ENCODE measurements around the gene AFG3L2.

Gene AFG3L2

DNA sequence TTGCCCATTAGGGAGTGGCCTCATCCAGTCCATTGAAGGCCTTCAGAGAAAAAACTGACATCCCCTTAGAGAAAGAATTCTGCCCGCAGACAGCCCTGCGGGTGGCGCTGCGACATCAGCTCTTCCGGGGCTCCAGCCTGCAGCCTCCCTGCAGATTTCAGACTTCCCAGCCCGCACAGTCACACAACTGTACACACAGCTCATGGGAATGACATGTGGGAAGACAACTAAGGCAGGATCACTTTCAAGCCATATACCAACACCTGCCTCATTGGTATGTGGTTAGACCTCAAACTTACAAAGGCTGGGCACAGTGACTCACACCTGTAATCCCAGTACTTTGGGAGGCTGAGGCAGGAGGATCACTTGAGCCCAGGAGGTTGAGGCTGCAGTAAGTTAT is 93.8 kb downstream of the AFG3L2 start:
- H3K36me3 ChIP-seq (ENCODE audit: insufficient read depth, low read length), result no peaks in the 10 kb centered on the region
- H3K27ac ChIP-seq, result no peak overlapping the region
- no peak for DNase-seq (ENCODE audit: low read depth, low spot score)
- H3K4me3 ChIP-seq, result no peak overlapping the region
- no peaks in the 10 kb centered on the region for H3K9me3 ChIP-seq (ENCODE audit: low read depth, low read length)
- TF ChIP-seq EZH2 (IDR thresholded peaks at IDR 0.05) (no peak), POLR2AphosphoS5 (IDR thresholded peaks at IDR 0.05; ENCODE audit: borderline replicate concordance, low read depth, low read length) (no peak), FOXP2 (optimal IDR thresholded peaks at IDR 0.05; ENCODE audit: control extremely low read depth, extremely low read length, insufficient read depth) (no peak)
- no peak overlapping the region for H3K9ac ChIP-seq (ENCODE audit: insufficient read length)

DNA sequence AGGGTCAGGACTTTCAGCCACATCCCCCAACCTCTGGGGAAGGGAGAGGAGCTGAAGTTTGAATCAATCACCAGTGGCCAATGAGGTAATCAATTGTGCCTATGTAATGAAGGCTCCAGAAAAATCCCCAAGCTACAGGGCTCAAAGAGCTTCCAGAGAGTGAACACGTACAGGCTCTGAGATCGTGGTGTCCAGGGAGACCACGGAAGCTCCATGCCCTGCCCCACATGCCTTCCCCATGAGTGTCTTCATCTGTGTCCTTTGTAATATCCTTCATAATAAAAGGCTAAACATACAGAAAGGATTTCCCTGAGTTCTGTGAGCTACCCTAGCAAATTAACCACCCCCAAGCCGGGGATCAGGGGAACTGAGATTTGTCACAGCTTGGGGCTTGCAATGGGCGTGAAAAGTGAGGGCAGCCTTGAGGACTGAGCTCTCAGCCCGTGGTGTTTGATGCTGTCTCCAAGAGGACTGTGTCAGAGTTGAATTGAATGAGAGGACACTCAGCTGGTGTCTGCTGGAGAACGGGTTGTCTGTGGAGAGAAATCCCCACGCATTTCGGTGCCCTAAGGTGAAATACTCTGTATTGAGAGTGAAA is 94.5 kb downstream of the AFG3L2 start:
- H3K27ac ChIP-seq, result no peak overlapping the region
- no peak for DNase-seq (ENCODE audit: low read depth, low spot score)
- TF ChIP-seq POLR2AphosphoS5 (IDR thresholded peaks at IDR 0.05; ENCODE audit: borderline replicate concordance, low read depth, low read length) (no peak), FOXP2 (optimal IDR thresholded peaks at IDR 0.05; ENCODE audit: control extremely low read depth, extremely low read length, insufficient read depth) (no peak), EZH2 (IDR thresholded peaks at IDR 0.05) (no peak)
- H3K9ac ChIP-seq (ENCODE audit: insufficient read length), result no peak overlapping the region
- no peaks in the 10 kb centered on the region for H3K9me3 ChIP-seq (ENCODE audit: low read depth, low read length)
- no peak overlapping the region for H3K4me3 ChIP-seq
- H3K36me3 ChIP-seq (ENCODE audit: insufficient read depth, low read length), result no peaks in the 10 kb centered on the region

DNA sequence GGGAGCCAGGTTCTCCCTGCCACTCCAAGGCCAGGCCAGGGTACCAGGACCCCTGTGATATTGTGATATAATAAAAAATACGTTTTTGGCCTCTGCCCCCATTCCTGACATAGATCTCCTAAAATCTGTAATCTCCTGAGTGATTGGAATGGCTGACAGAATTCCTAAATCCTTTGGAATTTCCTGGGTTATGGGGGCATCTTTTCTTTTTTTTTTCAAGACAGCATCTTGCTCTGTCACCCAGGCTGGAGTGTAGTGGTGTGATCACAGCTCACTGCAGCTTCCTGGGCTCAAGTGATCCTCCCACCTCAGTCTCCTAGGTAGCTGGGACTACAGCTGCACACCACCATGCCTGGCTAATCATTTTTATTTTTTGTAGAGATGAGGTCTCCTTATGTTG is 95.2 kb downstream of the AFG3L2 start:
- Histone ChIP-seq H3K9me3 (ENCODE audit: low read depth, low read length) (no peaks in the 10 kb centered on the region), H3K27ac (no peak overlapping the region), H3K9ac (ENCODE audit: insufficient read length) (no peak overlapping the region), H3K4me3 (no peak overlapping the region), H3K36me3 (ENCODE audit: insufficient read depth, low read length) (no peaks in the 10 kb centered on the region)
- TF ChIP-seq POLR2AphosphoS5 (IDR thresholded peaks at IDR 0.05; ENCODE audit: borderline replicate concordance, low read depth, low read length), result no peak
- no peak for TF ChIP-seq EZH2 (IDR thresholded peaks at IDR 0.05)
- no peak for TF ChIP-seq FOXP2 (optimal IDR thresholded peaks at IDR 0.05; ENCODE audit: control extremely low read depth, extremely low read length, insufficient read depth)
- no peak for DNase-seq (ENCODE audit: low read depth, low spot score)

DNA sequence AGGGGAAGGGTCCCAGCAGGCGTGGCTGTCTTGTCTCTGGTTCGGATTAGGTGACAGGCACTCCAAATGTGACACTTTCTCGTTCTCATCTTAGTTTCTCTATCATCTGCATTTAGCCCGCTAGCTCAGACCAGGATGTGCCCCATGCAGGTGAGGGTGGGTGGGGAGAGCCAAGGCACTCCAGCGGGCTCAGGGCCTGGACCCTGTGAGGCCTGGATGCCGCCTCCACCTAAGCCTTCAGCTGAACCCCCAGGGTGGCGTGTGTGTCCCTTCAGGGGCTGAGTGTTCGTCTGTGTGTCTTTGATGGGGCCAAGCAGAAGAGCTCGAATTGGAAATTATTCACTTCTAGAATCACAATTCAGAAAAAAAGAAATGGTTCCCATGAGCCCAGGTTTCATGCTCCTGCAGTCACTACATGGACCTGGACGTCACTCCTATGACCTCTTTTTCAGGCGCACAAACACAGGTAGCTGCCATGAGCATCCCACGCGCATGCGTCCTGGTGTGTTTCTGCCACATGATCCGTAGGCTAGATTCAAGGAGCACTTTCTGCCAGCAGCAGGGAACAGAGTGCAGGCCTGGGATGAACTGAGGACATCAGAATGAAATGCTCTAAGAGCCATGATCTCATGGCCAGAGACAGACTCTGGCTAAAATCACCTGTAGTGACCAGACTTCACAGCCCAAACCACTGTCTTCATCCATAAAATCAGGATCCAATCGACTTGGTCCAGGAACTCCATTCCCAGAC is 97.1 kb downstream of the AFG3L2 start:
- H3K4me3 ChIP-seq, result no peak overlapping the region
- H3K9ac ChIP-seq (ENCODE audit: insufficient read length), result no peak overlapping the region
- H3K9me3 ChIP-seq (ENCODE audit: low read depth, low read length), result no peaks in the 10 kb centered on the region
- H3K27ac ChIP-seq, result no peak overlapping the region
- DNase-seq (ENCODE audit: low read depth, low spot score), result no peak
- no peaks in the 10 kb centered on the region for H3K36me3 ChIP-seq (ENCODE audit: insufficient read depth, low read length)
- no peak for TF ChIP-seq FOXP2 (optimal IDR thresholded peaks at IDR 0.05; ENCODE audit: control extremely low read depth, extremely low read length, insufficient read depth)
- TF ChIP-seq EZH2 (IDR thresholded peaks at IDR 0.05), result no peak
- TF ChIP-seq POLR2AphosphoS5 (IDR thresholded peaks at IDR 0.05; ENCODE audit: borderline replicate concordance, low read depth, low read length), result no peak

Data from SK-N-MC (cell line).